Esophagus squamous epithelium (tissue), 5 donors: Measurements from ENCODE around the gene WLS. TPM values are rescaled to one million over a fixed set of nuclear protein-coding genes. Genes with fewer than 3 reads are reported as not detected.

Experiments
- DNase-seq: peaks from one replicate; lab custom pipeline; 2025; lab: John Stamatoyannopoulos, UW
- H3K27ac ChIP-seq, 4 donors: fragments of 200-600 bp; sonication (generic); one replicate each; pipeline ENCODE4 v1.5.1; 2016 to 2019; ENCODE audit warnings: mild to moderate bottlenecking in 1 of 4
- H3K27me3 ChIP-seq, 4 donors: fragments of 200-600 bp; sonication (generic); 1 replicate in 3 of 4; 2 replicates in 1 of 4; pipeline versions ENCODE4 v1.5.1 to v1.6.0; 2017 to 2021; ENCODE audit warnings: antibody characterized with exemption in 1 of 4
- H3K36me3 ChIP-seq, 3 donors: fragments of 200-600 bp; sonication (generic); one replicate each; pipeline ENCODE4 v1.5.1; 2016 to 2019
- H3K4me1 ChIP-seq, 3 donors: fragments of 200-600 bp; sonication (generic); one replicate each; pipeline ENCODE4 v1.5.1; 2017 to 2019
- H3K4me3 ChIP-seq, 4 donors: fragments of 200-600 bp; sonication (generic); 1 replicate in 3 of 4; 2 replicates in 1 of 4; pipeline ENCODE4 v1.5.1; 2016 to 2019; ENCODE audit warnings: mild to moderate bottlenecking in 2 of 4, moderate library complexity in 1 of 4
- H3K9me3 ChIP-seq, 3 donors: fragments of 200-600 bp; sonication (generic); one replicate each; pipeline ENCODE4 v1.5.1; 2016 to 2019
- CTCF ChIP-seq, 6 experiments: fragments of 450-650 bp in 4 of 6; fragments of 200-600 bp in 2 of 6; sonication (generic) in 2 of 6; IDR thresholded peaks; one replicate each; pipeline ENCODE4 v1.5.1; 2016 to 2019; ENCODE audit warnings: antibody characterized with exemption in 6 of 6, mild to moderate bottlenecking in 4 of 6, moderate library complexity in 4 of 6
- POLR2A ChIP-seq, 4 donors: fragments of 450-650 bp; IDR thresholded peaks; one replicate each; pipeline ENCODE4 v1.6.1; 2017; ENCODE audit warnings: antibody characterized with exemption in 4 of 4, mild to moderate bottlenecking in 4 of 4, moderate library complexity in 3 of 4
- WGBS, 2 donors: methylation state at CpG; one replicate each; pipeline ENCODE4 v1.1.5; 2018; 5-methylcytosine and 5-hydroxymethylcytosine counted together
- intact Hi-C: fragments of 100-400 bp; cut with DNase I; formaldehyde crosslinking; loops from one replicate; pipeline ENCODE4 v1.15.0; 2022
- total RNA-seq, 4 donors: library from RNA; depleted of rRNA; stranded (reverse); fragments of >200 nt; gene quantifications; one replicate each; pipeline ENCODE4 v1.1.0, GENCODE V29; 2016
- donor health status: DM: yes; HTN: yes; CAD: no.

The WLS gene
- total RNA-seq, 4 donors from 2014 or later: 30.4 to 87.8 (median 60.0) TPM

- H3K4me3 ChIP-seq: no peak overlapping the region
- H3K36me3 ChIP-seq: no peaks in the 10 kb centered on the region
- DNase-seq: no peak
- H3K9me3 ChIP-seq: no peaks in the 10 kb centered on the region
- WGBS, 2 donors: 50 to 77% methylated on average over 4 of the region's 4 CpGs
- no peak overlapping the region for H3K27ac ChIP-seq
- intact Hi-C loops: no loop called here
- H3K27me3 ChIP-seq: no peaks in the 10 kb centered on the region
- TF ChIP-seq CTCF (IDR thresholded peaks at IDR 0.05): no peak
- TF ChIP-seq POLR2A (IDR thresholded peaks at IDR 0.05): no peak
- peaks cover 3 to 22% (median 14%) of the 10 kb centered on the region in 3 donors for H3K4me1 ChIP-seq
Observed at GRCh38 chr1:68168545-68169171, 63.7 kb downstream of the WLS start.

- TF ChIP-seq CTCF (IDR thresholded peaks at IDR 0.05): no peak
- no peak for TF ChIP-seq POLR2A (IDR thresholded peaks at IDR 0.05)
- WGBS, 2 donors: 82 to 100% methylated on average over 3 of the region's 3 CpGs
- no peak overlapping the region for H3K4me3 ChIP-seq
- peaks cover 0 to 11% (median 0%) of the 10 kb centered on the region in 3 donors for H3K36me3 ChIP-seq
- H3K27me3 ChIP-seq: no peaks in the 10 kb centered on the region
- H3K4me1 ChIP-seq: peaks cover 0 to 12% (median 8%) of the 10 kb centered on the region in 3 donors
- no peaks in the 10 kb centered on the region for H3K9me3 ChIP-seq
- intact Hi-C loops: no loop called here
- no peak overlapping the region for H3K27ac ChIP-seq
- DNase-seq: no peak
Observed at GRCh38 chr1:68167211-68167610, 65.1 kb downstream of the WLS start.

- no peak overlapping the region for H3K4me3 ChIP-seq
- no peaks in the 10 kb centered on the region for H3K9me3 ChIP-seq
- H3K27me3 ChIP-seq: no peaks in the 10 kb centered on the region
- intact Hi-C loops: no loop called here
- no peak overlapping the region for H3K27ac ChIP-seq
- DNase-seq: no peak
- H3K4me1 ChIP-seq: peaks cover 0 to 12% (median 8%) of the 10 kb centered on the region in 3 donors
- TF ChIP-seq CTCF (IDR thresholded peaks at IDR 0.05) (no peak), POLR2A (IDR thresholded peaks at IDR 0.05) (no peak)
- WGBS, 2 donors: 85 to 94% methylated on average over 2 of the region's 2 CpGs
- H3K36me3 ChIP-seq: peaks cover 0 to 20% (median 0%) of the 10 kb centered on the region in 3 donors
Observed at GRCh38 chr1:68166348-68166747, 66.0 kb downstream of the WLS start.

GRCh38 chr1:68165665-68166064 lies 66.7 kb downstream of the WLS start:
- intact Hi-C loops: no loop called here
- Histone ChIP-seq H3K4me1 (peaks cover 0 to 12% (median 8%) of the 10 kb centered on the region in 3 donors), H3K36me3 (peaks cover 0 to 20% (median 0%) of the 10 kb centered on the region in 3 donors), H3K27ac (no peak overlapping the region), H3K27me3 (no peaks in the 10 kb centered on the region), H3K9me3 (no peaks in the 10 kb centered on the region), H3K4me3 (no peak overlapping the region)
- DNase-seq: no peak
- TF ChIP-seq CTCF (IDR thresholded peaks at IDR 0.05) (no peak), POLR2A (IDR thresholded peaks at IDR 0.05) (no peak)
- 79 to 83% methylated on average over 4 to 5 of the region's 5 CpGs for WGBS, 2 donors

- peaks cover 0 to 12% (median 8%) of the 10 kb centered on the region in 3 donors for H3K4me1 ChIP-seq
- H3K4me3 ChIP-seq: no peak overlapping the region
- peaks cover 0 to 20% (median 0%) of the 10 kb centered on the region in 3 donors for H3K36me3 ChIP-seq
- no peak overlapping the region for H3K27ac ChIP-seq
- no peaks in the 10 kb centered on the region for H3K9me3 ChIP-seq
- DNase-seq: no peak
- WGBS, 2 donors: 90 to 100% methylated on average over 1 of the region's 1 CpG
- TF ChIP-seq POLR2A (IDR thresholded peaks at IDR 0.05): no peak
- no peak for TF ChIP-seq CTCF (IDR thresholded peaks at IDR 0.05)
- intact Hi-C loops: no loop called here
- H3K27me3 ChIP-seq: no peaks in the 10 kb centered on the region
Observed at GRCh38 chr1:68164918-68165317, 67.4 kb downstream of the WLS start.
